GM20000 (cell line): ENCODE results near the gene ZNF107.

Experiments used
- DNase-seq: peaks from one replicate; pipeline ENCODE4 v3.0.0; 2012; ENCODE audit warnings: low spot score
- TF ChIP-seq, protein P1 (sequence below): IDR thresholded peaks from 2 replicates; pipeline ENCODE4 v1.5.1; 2012; ENCODE audit warnings: mild to moderate bottlenecking, control low read depth; ENCODE audit errors: extremely low read depth, missing control alignments

The ZNF107 gene

DNA sequence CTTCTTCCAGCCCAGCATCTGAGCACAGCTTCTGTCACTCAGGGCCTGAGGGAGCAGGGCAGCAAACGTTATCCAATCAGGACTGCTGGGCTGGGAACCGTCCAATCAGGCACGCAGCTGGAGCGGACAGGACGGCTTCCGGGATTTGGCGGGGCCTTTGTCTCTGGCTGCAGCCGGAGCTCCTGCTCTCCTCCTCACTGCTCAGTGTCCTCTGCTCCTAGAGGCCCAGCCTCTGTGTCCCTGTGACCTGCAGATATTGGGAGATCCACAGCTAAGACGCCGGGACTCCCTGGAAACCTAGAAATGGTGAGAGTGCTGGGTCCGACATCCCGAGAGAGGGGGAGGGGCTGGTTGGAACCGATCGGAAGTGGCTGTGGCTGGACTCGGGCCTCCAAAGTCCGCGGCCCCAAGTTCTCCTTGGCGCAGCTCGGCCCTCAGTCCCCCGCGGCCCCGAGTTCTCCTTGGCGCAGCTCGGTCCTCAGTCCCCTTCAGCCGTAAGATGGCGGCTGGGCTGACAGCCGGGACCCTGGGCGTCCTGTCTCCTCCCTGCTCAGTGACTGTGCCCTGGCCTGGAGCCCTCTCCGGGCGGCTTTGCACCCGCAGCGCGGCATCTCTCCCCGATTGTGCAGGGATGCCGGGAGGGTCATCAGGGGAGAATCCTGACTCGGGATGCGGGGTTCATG is at the start of gene ZNF107:
ZNF107 (plus strand) TSS at position 154 of the 683 bp plus-strand sequence; CDS start at position 304, 150 bp downstream.
- peak; percentile 87 for DNase-seq
- TF ChIP-seq, protein P1, sequence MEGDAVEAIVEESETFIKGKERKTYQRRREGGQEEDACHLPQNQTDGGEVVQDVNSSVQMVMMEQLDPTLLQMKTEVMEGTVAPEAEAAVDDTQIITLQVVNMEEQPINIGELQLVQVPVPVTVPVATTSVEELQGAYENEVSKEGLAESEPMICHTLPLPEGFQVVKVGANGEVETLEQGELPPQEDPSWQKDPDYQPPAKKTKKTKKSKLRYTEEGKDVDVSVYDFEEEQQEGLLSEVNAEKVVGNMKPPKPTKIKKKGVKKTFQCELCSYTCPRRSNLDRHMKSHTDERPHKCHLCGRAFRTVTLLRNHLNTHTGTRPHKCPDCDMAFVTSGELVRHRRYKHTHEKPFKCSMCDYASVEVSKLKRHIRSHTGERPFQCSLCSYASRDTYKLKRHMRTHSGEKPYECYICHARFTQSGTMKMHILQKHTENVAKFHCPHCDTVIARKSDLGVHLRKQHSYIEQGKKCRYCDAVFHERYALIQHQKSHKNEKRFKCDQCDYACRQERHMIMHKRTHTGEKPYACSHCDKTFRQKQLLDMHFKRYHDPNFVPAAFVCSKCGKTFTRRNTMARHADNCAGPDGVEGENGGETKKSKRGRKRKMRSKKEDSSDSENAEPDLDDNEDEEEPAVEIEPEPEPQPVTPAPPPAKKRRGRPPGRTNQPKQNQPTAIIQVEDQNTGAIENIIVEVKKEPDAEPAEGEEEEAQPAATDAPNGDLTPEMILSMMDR: no peak

DNA sequence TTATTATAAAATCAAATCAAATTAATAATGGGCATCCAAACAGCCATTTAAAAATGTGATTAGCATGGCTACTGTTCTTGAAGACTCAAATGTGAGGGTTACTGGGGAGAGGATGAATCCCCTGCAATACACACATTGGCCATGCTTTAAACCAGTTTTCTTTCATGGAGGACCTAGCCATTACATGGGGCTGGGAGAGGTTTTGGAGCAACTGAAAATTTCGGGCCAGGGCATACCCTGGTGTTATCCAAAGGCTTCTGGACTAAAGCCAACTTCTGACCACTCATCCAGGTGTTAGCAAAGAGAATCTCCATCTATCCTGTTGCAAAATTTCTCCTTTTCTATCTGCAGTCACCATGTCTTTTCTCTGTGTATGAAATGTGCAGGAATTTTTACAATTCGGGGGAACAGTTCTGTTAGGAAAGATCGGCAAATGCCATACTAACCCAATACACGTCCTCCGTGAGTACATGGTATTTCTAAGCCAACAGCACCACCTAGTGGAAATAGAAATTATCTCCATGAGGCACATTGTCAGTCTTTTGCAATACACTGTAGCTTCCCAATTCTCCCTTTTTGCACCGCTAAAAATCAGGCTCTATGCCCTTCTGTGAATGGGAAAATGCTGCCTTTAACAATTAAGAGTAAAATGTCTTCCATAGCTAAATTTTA is 47.0 kb upstream of the ZNF107 start:
- DNase-seq: no peak

DNA sequence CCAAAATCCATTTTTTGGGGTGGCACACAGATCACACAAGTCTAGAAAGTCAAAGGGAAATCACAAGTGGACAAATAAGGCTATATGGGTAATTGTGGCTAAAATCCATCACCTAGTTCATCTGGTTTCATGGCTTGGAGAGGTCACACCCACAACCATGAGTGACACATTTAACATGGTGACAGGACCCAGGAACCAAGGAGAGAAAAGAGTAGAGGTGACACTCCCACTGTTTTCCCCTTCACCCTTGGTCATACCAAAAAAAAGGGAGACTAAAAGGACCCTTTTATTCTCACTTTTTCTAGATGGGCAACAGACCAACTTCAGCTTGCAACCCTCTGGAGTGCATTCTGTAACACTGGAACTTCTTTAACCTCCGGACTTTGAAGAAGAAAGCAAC is 46.2 kb upstream of the ZNF107 start:
- no peak for DNase-seq
- TF ChIP-seq, protein P1: no peak

More for the DNA sequence above, 47.0 kb upstream of the ZNF107 start:
- TF ChIP-seq, protein P1: no peak

DNA sequence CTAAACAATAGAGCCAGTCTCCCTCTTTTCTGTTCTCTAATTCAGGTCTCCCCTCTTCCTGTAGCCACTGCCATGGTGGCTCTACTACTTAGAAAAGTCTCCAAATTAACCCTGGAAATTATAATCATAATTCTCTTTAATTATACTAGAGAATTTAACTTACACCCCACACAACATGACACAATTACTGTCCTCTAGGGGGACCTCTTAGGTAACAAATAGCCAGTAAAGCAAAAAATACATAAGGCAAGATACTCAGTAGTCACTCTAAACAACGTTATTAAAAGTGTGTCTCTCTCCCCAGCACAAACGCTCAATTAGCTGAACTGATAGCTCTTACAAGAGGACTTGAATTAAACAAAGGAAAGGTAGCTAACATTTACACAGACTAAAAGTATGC is 44.3 kb upstream of the ZNF107 start:
- no peak for DNase-seq
- TF ChIP-seq, protein P1: no peak

DNA sequence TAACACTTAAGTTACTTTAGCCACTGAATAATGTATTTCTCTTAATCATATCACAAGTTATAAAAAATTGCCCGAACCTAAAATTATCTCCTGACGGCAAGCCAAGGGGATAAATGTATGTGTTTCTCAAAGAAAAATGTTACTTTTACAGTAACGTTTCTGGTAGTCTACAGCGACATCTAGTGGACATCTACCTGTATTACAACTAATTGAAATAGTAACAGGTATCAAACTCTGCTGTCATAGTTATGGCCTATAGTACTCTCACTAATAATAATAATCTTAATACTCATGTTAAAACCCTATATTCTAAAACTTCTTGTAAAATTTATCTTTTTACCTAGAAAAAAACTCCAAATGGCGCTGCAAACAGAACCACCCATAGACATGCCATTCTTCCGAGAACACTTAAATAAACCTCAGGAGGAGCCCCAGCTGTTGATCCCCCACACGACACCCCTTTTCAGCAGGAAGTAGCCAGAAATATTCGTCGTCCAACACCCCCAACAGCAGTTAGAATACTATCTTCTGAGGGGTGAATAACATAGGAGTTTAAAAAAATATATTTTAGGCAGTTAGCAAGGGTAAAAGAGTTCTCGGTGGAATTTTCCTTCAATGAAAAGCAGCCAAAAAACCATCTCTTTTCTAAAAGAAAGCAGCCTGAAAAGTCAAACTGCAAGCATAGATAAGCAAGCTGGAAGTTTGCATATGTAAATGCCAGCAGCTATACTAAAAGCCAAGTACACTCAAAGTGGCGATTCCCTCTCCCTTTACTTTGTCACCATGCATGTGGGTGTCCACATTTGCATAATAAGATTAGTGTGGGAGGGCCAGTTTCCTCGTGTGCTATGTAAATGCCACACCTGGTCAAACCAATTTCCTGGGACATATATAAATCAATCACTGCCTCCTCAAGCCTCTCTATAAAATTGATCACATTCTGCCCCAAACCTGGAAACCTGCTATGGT is 40.5 kb upstream of the ZNF107 start:
- TF ChIP-seq, protein P1: peak; percentile 43
- DNase-seq: peak; percentile 9

DNA sequence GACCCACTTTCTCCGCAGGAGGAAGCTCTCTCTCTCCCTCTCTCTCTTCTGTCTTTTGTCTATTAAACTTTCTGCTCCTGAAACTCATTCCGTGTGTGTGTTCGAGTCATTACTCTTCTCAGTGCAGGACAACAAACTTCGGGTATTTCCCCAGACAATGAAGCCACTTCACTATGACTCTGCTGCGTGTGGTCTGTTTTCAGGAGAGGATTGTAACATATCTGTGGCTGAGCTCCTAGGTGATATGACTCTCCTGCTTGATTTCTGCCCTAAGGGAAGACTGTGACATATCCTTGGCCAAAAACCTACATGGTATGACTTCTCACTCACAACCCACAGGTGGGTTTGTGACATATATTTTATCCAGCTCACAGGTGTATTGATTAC is 39.9 kb upstream of the ZNF107 start:
- no peak for DNase-seq
- TF ChIP-seq, protein P1: no peak
